ENCODE data around the gene NACC2. TPM values are rescaled to one million over a fixed set of nuclear protein-coding genes. Genes with fewer than 3 reads are reported as not detected.

The NACC2 gene
- total and polyA plus RNA-seq, 5 experiments from 2014 or later: 1.0 to 10.4 (median 1.3) TPM

GRCh38 chr9:136014147-136014923 lies 80.8 kb downstream of the NACC2 start:
- POLR2A ChIA-PET: no interaction called here
- ATAC-seq (no peak), DNase-seq (peak in 1 of 10 donors; percentile 18)
- Mint-ChIP-seq H3K9me3 (no peaks in the 10 kb centered on the region), H3K27me3 (no peaks in the 10 kb centered on the region), H3K4me3 (no peak overlapping the region), H3K4me1 (peaks cover 0 to 3% (median 0%) of the 10 kb centered on the region in 4 donors), H3K36me3 (peaks cover 0 to 5% (median 2%) of the 10 kb centered on the region in 3 donors), H3K27ac (no peak overlapping the region)

DNA sequence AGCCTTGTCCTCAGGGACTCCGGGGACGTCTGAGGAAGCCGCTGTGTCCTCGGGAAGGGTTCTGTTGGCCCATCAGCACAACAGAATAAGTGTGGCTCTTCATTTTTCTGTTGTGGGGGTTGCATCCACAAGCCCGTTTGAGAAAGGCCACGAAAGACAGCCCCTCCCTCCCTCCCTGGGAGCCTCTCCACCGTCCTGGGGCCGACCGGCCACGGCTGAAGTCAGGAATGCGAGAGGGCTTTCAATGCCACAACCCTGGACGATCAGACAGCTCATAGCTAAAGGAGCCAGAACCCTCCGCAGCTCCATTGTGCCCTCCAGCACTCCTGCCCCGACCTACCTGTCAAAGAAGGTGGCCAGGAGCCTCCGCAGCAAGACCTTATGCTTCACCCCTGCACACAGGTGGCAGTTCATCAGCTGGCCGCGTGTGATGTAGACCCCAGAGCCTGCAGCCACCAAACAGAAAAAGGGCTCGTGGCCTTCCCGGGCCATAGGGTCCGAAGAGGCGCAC lies 81.5 kb downstream of the NACC2 start:
- H3K9me3 Mint-ChIP-seq: no peaks in the 10 kb centered on the region
- no peak overlapping the region for H3K4me3 Mint-ChIP-seq

DNA sequence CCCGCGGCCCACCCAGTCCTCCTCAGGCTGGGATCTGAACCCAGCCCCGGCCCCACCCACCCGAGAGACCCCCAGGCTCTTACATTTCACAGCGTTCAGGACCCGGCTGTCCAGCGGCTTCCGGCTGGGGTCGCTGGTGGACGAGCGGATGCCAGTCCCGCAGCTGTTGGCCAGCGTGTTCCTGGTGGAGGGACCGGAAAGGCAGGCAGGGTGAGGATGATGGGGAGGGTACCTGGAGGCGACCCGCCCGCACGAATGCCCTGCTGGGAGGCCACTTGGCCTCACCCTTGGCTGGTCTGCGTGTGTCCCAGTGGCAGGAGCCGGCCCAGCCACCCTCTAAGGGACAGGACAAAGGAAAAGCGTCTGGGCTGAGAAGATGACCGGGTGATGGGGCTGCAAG lies 82.0 kb downstream of the NACC2 start:
- ATAC-seq: no peak
- Mint-ChIP-seq H3K36me3 (peaks cover 0 to 5% (median 2%) of the 10 kb centered on the region in 3 donors), H3K4me1 (peaks cover 0 to 3% (median 0%) of the 10 kb centered on the region in 4 donors), H3K4me3 (no peak overlapping the region), H3K27ac (no peak overlapping the region), H3K9me3 (no peaks in the 10 kb centered on the region), H3K27me3 (no peaks in the 10 kb centered on the region)
- peak in 1 of 10 donors; percentile 26 for DNase-seq
- POLR2A ChIA-PET: no interaction called here

More for the DNA sequence above, 81.5 kb downstream of the NACC2 start:
- ATAC-seq: no peak
- Mint-ChIP-seq H3K4me1 (peaks cover 0 to 3% (median 0%) of the 10 kb centered on the region in 4 donors), H3K36me3 (peaks cover 0 to 5% (median 2%) of the 10 kb centered on the region in 3 donors), H3K27me3 (no peaks in the 10 kb centered on the region), H3K27ac (no peak overlapping the region)
- POLR2A ChIA-PET: no interaction called here
- no peak for DNase-seq

DNA sequence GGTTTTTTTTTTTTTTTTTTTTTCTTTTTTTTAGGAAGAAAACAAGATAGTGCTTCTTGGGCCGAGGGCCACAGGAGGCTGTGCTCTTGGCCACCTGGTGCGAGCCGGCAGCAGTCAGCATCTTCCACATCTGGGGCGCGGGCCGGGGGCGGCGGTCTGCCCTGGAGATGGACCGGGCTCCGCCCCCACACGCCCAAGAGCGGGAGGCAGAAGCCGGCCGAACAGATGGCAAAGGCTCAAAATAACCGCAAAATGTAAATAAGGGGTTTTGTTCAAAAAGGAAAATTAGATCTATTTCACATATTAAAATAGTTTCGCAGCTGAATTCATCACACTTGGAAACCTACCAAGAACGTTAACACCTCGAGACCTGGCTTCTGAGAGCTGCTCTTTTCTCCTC lies 82.4 kb downstream of the NACC2 start:
- Mint-ChIP-seq H3K36me3 (peaks cover 0 to 5% (median 2%) of the 10 kb centered on the region in 3 donors), H3K4me3 (no peak overlapping the region), H3K27ac (no peak overlapping the region), H3K9me3 (no peaks in the 10 kb centered on the region), H3K4me1 (peaks cover 0 to 3% (median 0%) of the 10 kb centered on the region in 4 donors), H3K27me3 (no peaks in the 10 kb centered on the region)
- POLR2A ChIA-PET: no interaction called here
- no peak for ATAC-seq
- DNase-seq: peak in 1 of 10 donors; percentile 18

DNA sequence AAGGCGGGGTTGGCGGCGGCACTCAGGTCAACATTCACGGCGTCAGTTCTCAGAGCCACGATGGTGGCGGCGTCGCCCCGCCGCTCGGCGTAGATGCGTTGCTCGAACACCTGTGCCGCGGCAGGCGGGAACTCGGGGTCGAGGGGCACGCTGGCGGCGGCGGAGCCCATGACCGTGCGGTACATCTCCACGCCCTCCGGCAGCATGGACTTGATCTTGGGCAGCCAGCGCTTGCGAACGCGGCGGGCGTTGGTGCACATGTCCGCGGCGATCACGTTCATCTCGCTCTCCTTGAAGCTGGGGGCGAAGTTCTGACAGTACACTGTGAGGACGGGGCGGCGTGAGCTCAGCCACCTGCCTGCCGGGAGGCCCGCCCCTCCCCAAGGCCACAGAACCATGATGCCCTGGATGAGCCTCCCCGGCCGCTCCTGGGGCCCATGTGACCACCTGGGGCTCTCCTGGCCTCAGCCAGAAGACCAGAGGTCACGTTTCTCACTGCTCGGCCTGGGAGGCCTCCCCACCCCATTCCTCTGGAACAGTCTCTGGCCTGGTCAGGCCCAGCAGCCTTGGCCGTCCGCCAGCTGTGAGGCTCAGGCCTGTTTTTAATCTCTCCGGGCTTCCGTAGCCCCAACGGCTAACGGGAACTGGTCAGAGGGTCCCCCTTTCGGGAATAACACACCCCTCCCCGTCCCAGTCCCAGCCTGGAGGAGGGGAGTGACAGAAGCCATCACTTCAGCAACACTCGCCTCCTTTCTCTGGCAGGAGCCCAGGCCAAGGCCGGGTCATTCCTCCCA lies 83.2 kb downstream of the NACC2 start:
- Mint-ChIP-seq H3K4me3 (no peak overlapping the region), H3K9me3 (no peaks in the 10 kb centered on the region), H3K27ac (no peak overlapping the region), H3K27me3 (no peaks in the 10 kb centered on the region), H3K4me1 (peaks cover 0 to 7% (median 0%) of the 10 kb centered on the region in 4 donors), H3K36me3 (peaks cover 0 to 5% (median 2%) of the 10 kb centered on the region in 3 donors)
- POLR2A ChIA-PET: no interaction called here
- ATAC-seq (no peak), DNase-seq (peak in 1 of 10 donors; percentile 58)

DNA sequence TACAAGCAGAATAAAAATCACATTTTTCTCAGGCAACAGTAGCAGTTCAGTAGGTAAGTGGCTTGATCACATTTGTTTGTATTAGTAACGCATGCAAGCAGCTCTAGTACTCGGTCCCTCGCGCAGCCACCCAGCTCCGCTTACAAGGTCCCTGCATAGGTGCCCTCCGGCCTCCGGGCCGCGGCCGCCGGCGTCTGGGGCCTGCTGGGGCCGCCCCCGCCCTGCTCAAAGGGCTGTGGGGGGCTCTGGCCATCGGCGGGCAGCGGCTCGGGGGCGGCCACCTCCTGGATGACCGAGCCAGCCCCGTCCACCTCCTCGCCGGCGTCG lies 83.8 kb downstream of the NACC2 start:
- Mint-ChIP-seq H3K4me1 (peaks cover 0 to 4% (median 0%) of the 10 kb centered on the region in 4 donors), H3K27ac (no peak overlapping the region), H3K36me3 (peaks cover 0 to 3% (median 2%) of the 10 kb centered on the region in 3 donors), H3K4me3 (no peak overlapping the region), H3K27me3 (no peaks in the 10 kb centered on the region), H3K9me3 (no peaks in the 10 kb centered on the region)
- DNase-seq (no peak), ATAC-seq (no peak)
- POLR2A ChIA-PET: no interaction called here

- peaks cover 0 to 4% (median 0%) of the 10 kb centered on the region in 4 donors for H3K4me1 Mint-ChIP-seq
- no peak overlapping the region for H3K27ac Mint-ChIP-seq
- POLR2A ChIA-PET: no interaction called here
- DNase-seq: peak in 1 of 10 donors; percentile 45
- no peak overlapping the region for H3K4me3 Mint-ChIP-seq
- peaks cover 0 to 2% (median 2%) of the 10 kb centered on the region in 3 donors for H3K36me3 Mint-ChIP-seq
- ATAC-seq: no peak
- no peaks in the 10 kb centered on the region for H3K27me3 Mint-ChIP-seq
- no peaks in the 10 kb centered on the region for H3K9me3 Mint-ChIP-seq
Measured at GRCh38 chr9:136010615-136011361, 84.3 kb downstream of the NACC2 start.

- DNase-seq (no peak), ATAC-seq (no peak)
- Mint-ChIP-seq H3K4me1 (peaks cover 0 to 4% (median 0%) of the 10 kb centered on the region in 4 donors), H3K27ac (no peak overlapping the region), H3K27me3 (no peaks in the 10 kb centered on the region), H3K36me3 (peaks cover 0 to 2% (median 2%) of the 10 kb centered on the region in 3 donors), H3K9me3 (no peaks in the 10 kb centered on the region), H3K4me3 (no peak overlapping the region)
- POLR2A ChIA-PET: no interaction called here
Measured at GRCh38 chr9:136010176-136010575, 84.9 kb downstream of the NACC2 start.

DNA sequence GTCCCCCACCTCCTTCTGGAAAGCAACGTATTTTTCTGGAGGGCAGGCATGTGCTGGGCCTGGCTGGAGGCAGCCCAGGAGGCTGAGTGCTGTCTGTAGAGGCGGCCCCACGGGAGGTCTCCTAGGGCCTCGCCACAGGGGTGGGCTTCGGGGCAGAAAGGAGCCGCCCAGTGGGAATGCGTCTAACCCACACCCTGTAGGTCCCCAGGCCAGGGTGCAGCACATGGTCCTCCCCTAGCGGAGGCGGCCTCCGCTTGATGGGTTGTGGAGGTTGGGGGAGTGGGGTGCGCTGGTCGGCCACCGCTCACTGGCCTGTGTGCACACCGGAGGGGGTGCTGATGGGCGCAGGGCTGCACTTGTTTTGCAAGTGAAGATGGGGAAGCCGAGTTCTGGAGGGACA lies 85.6 kb downstream of the NACC2 start:
- H3K9me3 Mint-ChIP-seq: no peaks in the 10 kb centered on the region
- peaks cover 0 to 4% (median 0%) of the 10 kb centered on the region in 4 donors for H3K4me1 Mint-ChIP-seq
- POLR2A ChIA-PET: no interaction called here
- H3K36me3 Mint-ChIP-seq: peaks cover 0 to 2% (median 2%) of the 10 kb centered on the region in 3 donors
- DNase-seq: no peak
- H3K27me3 Mint-ChIP-seq: no peaks in the 10 kb centered on the region
- no peak overlapping the region for H3K27ac Mint-ChIP-seq
- no peak for ATAC-seq
- H3K4me3 Mint-ChIP-seq: no peak overlapping the region

DNA sequence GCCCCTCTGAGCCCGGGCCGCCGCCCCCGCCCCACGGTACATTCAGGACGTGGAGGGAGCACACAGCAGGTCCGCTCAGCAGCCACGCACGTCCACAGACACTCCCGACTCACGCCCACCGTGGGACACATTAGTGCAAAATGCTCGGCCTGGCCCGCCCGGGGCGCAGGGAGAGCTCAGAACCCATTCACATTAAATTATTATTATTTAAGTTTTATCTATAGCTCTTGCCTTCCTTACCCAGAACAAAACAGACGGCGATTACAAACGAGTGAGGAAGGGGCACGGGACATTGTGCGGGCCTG lies 86.4 kb downstream of the NACC2 start:
- POLR2A ChIA-PET: no interaction called here
- no peak overlapping the region for H3K4me3 Mint-ChIP-seq

GRCh38 chr9:136007934-136008692 lies 87.0 kb downstream of the NACC2 start:
- no peak overlapping the region for H3K27ac Mint-ChIP-seq
- POLR2A ChIA-PET: no interaction called here

More for the DNA sequence above, 86.4 kb downstream of the NACC2 start:
- Mint-ChIP-seq H3K4me1 (peaks cover 0 to 4% (median 0%) of the 10 kb centered on the region in 4 donors), H3K27ac (no peak overlapping the region), H3K9me3 (no peaks in the 10 kb centered on the region), H3K36me3 (peaks cover 0 to 2% (median 2%) of the 10 kb centered on the region in 3 donors), H3K27me3 (no peaks in the 10 kb centered on the region)
- DNase-seq (no peak), ATAC-seq (no peak)

DNA sequence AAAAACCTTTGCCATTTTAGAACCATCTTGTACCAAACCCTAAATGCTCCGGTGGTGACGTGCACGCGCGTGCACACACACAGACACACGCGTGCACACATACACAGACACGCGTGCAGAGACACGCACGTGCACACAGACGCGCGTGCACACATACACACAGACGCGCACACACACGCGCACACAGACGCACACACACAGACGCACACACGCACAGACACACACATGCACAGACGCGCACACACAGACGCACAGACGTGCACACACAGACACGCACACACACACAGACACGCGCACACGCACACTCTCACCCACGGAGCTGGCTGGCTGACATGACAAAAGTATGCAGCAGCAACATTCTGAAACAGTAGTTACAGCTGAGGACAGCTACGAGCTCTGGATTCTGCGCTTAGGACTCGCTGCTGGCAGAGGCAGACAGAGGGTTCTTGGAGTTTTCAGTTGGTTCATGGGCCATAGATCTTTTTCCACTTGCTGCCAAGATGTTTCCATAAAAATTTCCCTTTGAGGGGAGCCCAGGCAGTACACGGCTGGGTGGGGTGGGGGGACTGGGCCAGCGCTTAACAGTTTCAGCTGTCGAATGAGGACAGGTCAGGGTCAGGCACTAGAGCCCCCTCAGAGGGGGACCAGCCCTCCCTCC lies 87.7 kb downstream of the NACC2 start:
- DNase-seq (no peak), ATAC-seq (no peak)
- POLR2A ChIA-PET: no interaction called here
- no peaks in the 10 kb centered on the region for H3K27me3 Mint-ChIP-seq
- peaks cover 0 to 4% (median 0%) of the 10 kb centered on the region in 4 donors for H3K4me1 Mint-ChIP-seq
- H3K4me3 Mint-ChIP-seq: no peak overlapping the region
- H3K9me3 Mint-ChIP-seq: no peaks in the 10 kb centered on the region
- peaks cover 0 to 2% (median 2%) of the 10 kb centered on the region in 3 donors for H3K36me3 Mint-ChIP-seq
- peak overlapping the region in 2 of 10 donors; percentile 61 to 75 for H3K27ac Mint-ChIP-seq

More at GRCh38 chr9:136007934-136008692, 87.0 kb downstream of the NACC2 start:
- no peak overlapping the region for H3K4me3 Mint-ChIP-seq
- ATAC-seq: no peak
- peaks cover 0 to 4% (median 0%) of the 10 kb centered on the region in 4 donors for H3K4me1 Mint-ChIP-seq
- peaks cover 0 to 2% (median 2%) of the 10 kb centered on the region in 3 donors for H3K36me3 Mint-ChIP-seq
- no peaks in the 10 kb centered on the region for H3K27me3 Mint-ChIP-seq
- DNase-seq: no peak
- H3K9me3 Mint-ChIP-seq: no peaks in the 10 kb centered on the region
